ENCODE measurements around the gene RARG.
"Not testable (repeated sequence)": the region's sequence is repeated elsewhere in the genome, so short reads cannot be mapped to it uniquely, and the experiment has no call there.

- not testable (repeated sequence) for TF ChIP-seq POLR2A, POU2F2, TAF1, POLR2AphosphoS5 (IDR thresholded peaks at IDR 0.05; ENCODE audit: low read depth, low read length)
Observed at GRCh38 chr12:53163008-53163407, 69.0 kb downstream of the RARG start.

All from GM12891 (cell line).